GM12878 (cell line): ENCODE data around the gene C9orf78. TPM values are rescaled to one million over a fixed set of nuclear protein-coding genes. Genes with fewer than 3 reads are reported as not detected.

Experiments used
- BHLHE40 ChIP-seq, 2 experiments: fragments of 450-650 bp in 1 of 2; IDR thresholded peaks; 2 replicates each; pipeline ENCODE4 v1.6.1; 2011 to 2017; ENCODE audit warnings: low read depth in 2 of 2, borderline replicate concordance in 1 of 2, improper control_type of control experiment in 1 of 2, low read length in 1 of 2, mild to moderate bottlenecking in 1 of 2
- CREB1 ChIP-seq: IDR thresholded peaks from 2 replicates; pipeline ENCODE4 v1.6.1; 2012; ENCODE audit warnings: low read depth, mild to moderate bottlenecking, inconsistent platforms
- EGR1 ChIP-seq, 2 experiments: IDR thresholded peaks; 1 replicate in 1 of 2; 2 replicates in 1 of 2; pipeline ENCODE4 v1.6.1; 2011 to 2012; ENCODE audit warnings: low read depth in 2 of 2, low read length in 2 of 2, borderline replicate concordance in 1 of 2, mild to moderate bottlenecking in 1 of 2, moderate library complexity in 1 of 2
- ETV6 ChIP-seq, 2 experiments: fragments of 450-650 bp in 1 of 2; IDR thresholded peaks in 1 of 2; conservative IDR thresholded peaks in 1 of 2; 2 replicates each; pipeline ENCODE4 v1.6.1; 2014; ENCODE audit warnings: antibody characterized with exemption in 1 of 2, borderline replicate concordance in 1 of 2, low read depth in 1 of 2, mild to moderate bottlenecking in 1 of 2, moderate library complexity in 1 of 2
- HDGF ChIP-seq: fragments of 450-650 bp; IDR thresholded peaks from 2 replicates; pipeline ENCODE4 v1.6.1; 2016; ENCODE audit warnings: antibody characterized with exemption
- IKZF1 ChIP-seq: fragments of 450-650 bp; conservative IDR thresholded peaks from 2 replicates; pipeline ENCODE4 v1.6.1; 2017; ENCODE audit warnings: antibody characterized with exemption, mild to moderate bottlenecking
- MYC ChIP-seq: IDR thresholded peaks from 2 replicates; pipeline ENCODE4 v1.6.1; 2011; ENCODE audit warnings: mild to moderate bottlenecking, low read length, moderate library complexity, inconsistent platforms; ENCODE audit not compliant: insufficient read depth, insufficient replicate concordance, insufficient read length, severe bottlenecking
- POLR2A ChIP-seq: IDR thresholded peaks from 2 replicates; pipeline ENCODE4 v1.6.1; 2011; ENCODE audit warnings: low read depth, mild to moderate bottlenecking, low read length
- RFX5 ChIP-seq: IDR thresholded peaks from 2 replicates; pipeline ENCODE4 v1.6.1; 2011; ENCODE audit warnings: low read depth, low read length, improper control_type of control experiment
- SP1 ChIP-seq: IDR thresholded peaks from one replicate; pipeline ENCODE4 v1.6.1; 2011; ENCODE audit warnings: low read depth, low read length
- SPI1 ChIP-seq: IDR thresholded peaks from 2 replicates; pipeline ENCODE4 v1.6.1; 2011; ENCODE audit warnings: low read depth, mild to moderate bottlenecking, low read length, moderate library complexity, borderline replicate concordance; ENCODE audit not compliant: insufficient read depth
- TAF1 ChIP-seq: IDR thresholded peaks from 2 replicates; pipeline ENCODE4 v1.6.1; 2011; ENCODE audit warnings: mild to moderate bottlenecking, low read depth, low read length, borderline replicate concordance
- TCF12 ChIP-seq: IDR thresholded peaks from 2 replicates; pipeline ENCODE4 v1.6.1; 2011; ENCODE audit warnings: low read depth, mild to moderate bottlenecking, low read length
- ZNF274 ChIP-seq: IDR thresholded peaks from one replicate; pipeline ENCODE4 v1.8.0; 2011; ENCODE audit not compliant: insufficient read length, insufficient read depth
- polyA plus RNA-seq, 11 experiments: library from polyadenylated mRNA; depleted of rRNA in 4 of 11; unstranded in 6 of 11; stranded (reverse) in 5 of 11; fragments of >200 nt; fragmentation: Nextera tagmentation in 4 of 11; fragmentation: Illumina TruSeq in 1 of 11; extraction: Ambion mirVana in 4 of 11; extraction: Trizol in 1 of 11; gene quantifications; 1 replicate in 1 of 11; 2 replicates in 10 of 11; pipeline versions ENCODE4 v1.2.1 to v1.2.3, GENCODE V29; 2011 to 2016; ENCODE audit warnings: inconsistent platforms in 2 of 11, missing spikeins in 2 of 11, low read depth in 1 of 11
- total RNA-seq, 4 experiments: library from RNA; depleted of rRNA in 3 of 4; stranded (reverse); fragments of >200 nt in 3 of 4; fragmentation: Illumina TruSeq in 1 of 4; extraction: Trizol in 1 of 4; gene quantifications; 2 replicates each; pipeline versions ENCODE4 v1.2.1 to v1.2.3, GENCODE V29; 2013 to 2021
- TF ChIP-seq, protein P1 (sequence below): fragments of 450-650 bp; conservative IDR thresholded peaks from 2 replicates; pipeline ENCODE4 v1.6.1; 2017; ENCODE audit warnings: mild to moderate bottlenecking, moderate library complexity
- TF ChIP-seq, protein P2 (sequence below): IDR thresholded peaks from 2 replicates; pipeline ENCODE4 v1.6.1; 2012; ENCODE audit warnings: low read depth, low read length, improper control_type of control experiment
- TF ChIP-seq, protein P3 (sequence below): fragments of 450-650 bp; IDR thresholded peaks from 2 replicates; pipeline ENCODE4 v1.6.1; 2017; ENCODE audit warnings: mild to moderate bottlenecking, low read depth, inconsistent platforms; ENCODE audit not compliant: poor library complexity, severe bottlenecking
- TF ChIP-seq, protein P4 (sequence below): fragments of 450-650 bp; IDR thresholded peaks from 2 replicates; pipeline ENCODE4 v1.6.1; 2016; ENCODE audit warnings: mild to moderate bottlenecking

The C9orf78 gene
- total and polyA plus RNA-seq, 10 of the 15 experiments (the other 5 are each of a cell fraction or from before 2014, with no cell fraction given) = 23.0 to 60.9 (median 47.5) TPM

DNA sequence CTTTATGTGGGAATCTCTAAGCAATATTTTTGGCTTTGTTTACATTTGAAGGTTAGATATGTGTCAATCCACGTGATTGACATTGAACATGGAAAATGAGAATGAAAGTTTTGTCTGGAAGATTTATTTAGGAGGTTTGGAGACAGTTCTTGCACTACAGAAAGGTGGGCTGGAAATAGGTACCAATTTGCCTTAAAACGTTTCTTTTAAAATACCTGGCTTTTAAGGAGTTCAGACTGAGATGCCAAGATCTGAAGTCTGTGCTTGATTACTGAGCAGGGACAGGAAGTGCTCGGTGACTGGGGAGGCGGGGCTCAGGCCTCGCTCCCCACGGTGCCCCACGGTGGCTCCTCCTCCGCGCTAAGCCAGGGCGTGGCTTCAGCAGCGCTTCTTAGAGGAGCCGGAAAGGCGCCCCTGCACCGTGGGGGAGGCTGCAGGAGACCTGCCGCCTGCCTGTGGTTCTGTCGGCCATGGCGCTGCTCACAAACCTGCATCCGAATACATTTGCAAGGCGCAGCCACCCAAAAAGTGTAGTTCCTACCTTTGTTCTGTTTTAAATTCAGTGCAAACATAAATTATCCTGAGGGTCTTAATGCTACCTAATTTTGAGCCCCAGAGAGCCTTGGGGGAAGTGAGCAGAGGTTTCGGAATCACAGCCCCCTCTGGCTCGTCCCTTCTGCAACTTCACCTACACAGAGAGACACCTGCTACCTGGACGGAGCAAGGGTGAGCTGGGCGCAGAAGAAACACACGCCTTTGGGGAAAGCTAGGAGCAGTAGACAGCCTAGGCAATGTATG lies 49.3 kb upstream of the C9orf78 start (continued):
- TF ChIP-seq, protein P1, sequence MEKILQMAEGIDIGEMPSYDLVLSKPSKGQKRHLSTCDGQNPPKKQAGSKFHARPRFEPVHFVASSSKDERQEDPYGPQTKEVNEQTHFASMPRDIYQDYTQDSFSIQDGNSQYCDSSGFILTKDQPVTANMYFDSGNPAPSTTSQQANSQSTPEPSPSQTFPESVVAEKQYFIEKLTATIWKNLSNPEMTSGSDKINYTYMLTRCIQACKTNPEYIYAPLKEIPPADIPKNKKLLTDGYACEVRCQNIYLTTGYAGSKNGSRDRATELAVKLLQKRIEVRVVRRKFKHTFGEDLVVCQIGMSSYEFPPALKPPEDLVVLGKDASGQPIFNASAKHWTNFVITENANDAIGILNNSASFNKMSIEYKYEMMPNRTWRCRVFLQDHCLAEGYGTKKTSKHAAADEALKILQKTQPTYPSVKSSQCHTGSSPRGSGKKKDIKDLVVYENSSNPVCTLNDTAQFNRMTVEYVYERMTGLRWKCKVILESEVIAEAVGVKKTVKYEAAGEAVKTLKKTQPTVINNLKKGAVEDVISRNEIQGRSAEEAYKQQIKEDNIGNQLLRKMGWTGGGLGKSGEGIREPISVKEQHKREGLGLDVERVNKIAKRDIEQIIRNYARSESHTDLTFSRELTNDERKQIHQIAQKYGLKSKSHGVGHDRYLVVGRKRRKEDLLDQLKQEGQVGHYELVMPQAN = peak; percentile 46; the same call in 1 of the 2 replicates
- TF ChIP-seq BHLHE40 (IDR thresholded peaks at IDR 0.05; ENCODE audit: borderline replicate concordance in 1 of 2, low read depth in 2 of 2, low read length in 1 of 2) (peak; percentile 30 to 70; a peak in 2 of 4 replicates), SPI1 (peak; percentile 68), ETV6 (conservative IDR thresholded peaks at IDR 0.05 in 1 of 2, IDR thresholded peaks at IDR 0.05 in 1 of 2; ENCODE audit: borderline replicate concordance in 1 of 2, low read depth in 1 of 2) (0 out of 4 replicates have a peak, but pooled peaks of 1 of the 2 experiments have one; percentile 25), POLR2A (peak; percentile 67; the same call in 1 of the 2 replicates), RFX5 (no peak; the same call in 1 of the 2 replicates), TAF1 (peak; percentile 55; the same call in 1 of the 2 replicates), TCF12 (peak; percentile 46; the same call in 1 of the 2 replicates), SP1 (peak; percentile 29), HDGF (0 out of 2 replicates have a peak, but pooled peaks have one; percentile 19), EGR1 (IDR thresholded peaks at IDR 0.05; ENCODE audit: borderline replicate concordance in 1 of 2, low read depth in 2 of 2, low read length in 2 of 2) (0 out of 3 replicates have a peak, but pooled peaks of 1 of the 2 experiments have one; percentile 49), MYC (no peak), ZNF274 (no peak), IKZF1 (peak; percentile 13; the same call in 1 of the 2 replicates), CREB1 (no peak)
- TF ChIP-seq, protein P2, sequence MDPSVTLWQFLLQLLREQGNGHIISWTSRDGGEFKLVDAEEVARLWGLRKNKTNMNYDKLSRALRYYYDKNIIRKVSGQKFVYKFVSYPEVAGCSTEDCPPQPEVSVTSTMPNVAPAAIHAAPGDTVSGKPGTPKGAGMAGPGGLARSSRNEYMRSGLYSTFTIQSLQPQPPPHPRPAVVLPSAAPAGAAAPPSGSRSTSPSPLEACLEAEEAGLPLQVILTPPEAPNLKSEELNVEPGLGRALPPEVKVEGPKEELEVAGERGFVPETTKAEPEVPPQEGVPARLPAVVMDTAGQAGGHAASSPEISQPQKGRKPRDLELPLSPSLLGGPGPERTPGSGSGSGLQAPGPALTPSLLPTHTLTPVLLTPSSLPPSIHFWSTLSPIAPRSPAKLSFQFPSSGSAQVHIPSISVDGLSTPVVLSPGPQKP = peak; percentile 64
- TF ChIP-seq, protein P3, sequence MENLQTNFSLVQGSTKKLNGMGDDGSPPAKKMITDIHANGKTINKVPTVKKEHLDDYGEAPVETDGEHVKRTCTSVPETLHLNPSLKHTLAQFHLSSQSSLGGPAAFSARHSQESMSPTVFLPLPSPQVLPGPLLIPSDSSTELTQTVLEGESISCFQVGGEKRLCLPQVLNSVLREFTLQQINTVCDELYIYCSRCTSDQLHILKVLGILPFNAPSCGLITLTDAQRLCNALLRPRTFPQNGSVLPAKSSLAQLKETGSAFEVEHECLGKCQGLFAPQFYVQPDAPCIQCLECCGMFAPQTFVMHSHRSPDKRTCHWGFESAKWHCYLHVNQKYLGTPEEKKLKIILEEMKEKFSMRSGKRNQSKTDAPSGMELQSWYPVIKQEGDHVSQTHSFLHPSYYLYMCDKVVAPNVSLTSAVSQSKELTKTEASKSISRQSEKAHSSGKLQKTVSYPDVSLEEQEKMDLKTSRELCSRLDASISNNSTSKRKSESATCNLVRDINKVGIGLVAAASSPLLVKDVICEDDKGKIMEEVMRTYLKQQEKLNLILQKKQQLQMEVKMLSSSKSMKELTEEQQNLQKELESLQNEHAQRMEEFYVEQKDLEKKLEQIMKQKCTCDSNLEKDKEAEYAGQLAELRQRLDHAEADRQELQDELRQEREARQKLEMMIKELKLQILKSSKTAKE = peak; percentile 65
- TF ChIP-seq, protein P4, sequence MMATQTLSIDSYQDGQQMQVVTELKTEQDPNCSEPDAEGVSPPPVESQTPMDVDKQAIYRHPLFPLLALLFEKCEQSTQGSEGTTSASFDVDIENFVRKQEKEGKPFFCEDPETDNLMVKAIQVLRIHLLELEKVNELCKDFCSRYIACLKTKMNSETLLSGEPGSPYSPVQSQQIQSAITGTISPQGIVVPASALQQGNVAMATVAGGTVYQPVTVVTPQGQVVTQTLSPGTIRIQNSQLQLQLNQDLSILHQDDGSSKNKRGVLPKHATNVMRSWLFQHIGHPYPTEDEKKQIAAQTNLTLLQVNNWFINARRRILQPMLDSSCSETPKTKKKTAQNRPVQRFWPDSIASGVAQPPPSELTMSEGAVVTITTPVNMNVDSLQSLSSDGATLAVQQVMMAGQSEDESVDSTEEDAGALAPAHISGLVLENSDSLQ = peak; percentile 92
